ENCODE data around the gene REPIN1. TPM values are rescaled to one million over a fixed set of nuclear protein-coding genes. Genes with fewer than 3 reads are reported as not detected.

Gene REPIN1
- total and polyA plus RNA-seq, 4 donors: 17.1 to 118 (median 55.1) TPM

GRCh38 chr7:150365673-150366398 is 2.8 kb upstream of the REPIN1 start:
- H3K4me3 ChIP-seq (ENCODE audit: low read depth in 1 of 3, low read length in 3 of 3): no peak overlapping the region
- no peak for DNase-seq (ENCODE audit: low spot score)
- peaks cover 0 to 5% (median under 1%) of the 10 kb centered on the region in 4 donors for H3K36me3 ChIP-seq (ENCODE audit: control insufficient read depth in 4 of 4, insufficient read depth in 3 of 4, low read depth in 1 of 4, low read length in 3 of 4)
- H3K9ac ChIP-seq (ENCODE audit: low read depth in 1 of 2, low read length in 2 of 2): no peak overlapping the region
- TF ChIP-seq, protein P1, sequence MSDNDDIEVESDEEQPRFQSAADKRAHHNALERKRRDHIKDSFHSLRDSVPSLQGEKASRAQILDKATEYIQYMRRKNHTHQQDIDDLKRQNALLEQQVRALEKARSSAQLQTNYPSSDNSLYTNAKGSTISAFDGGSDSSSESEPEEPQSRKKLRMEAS (IDR thresholded peaks at IDR 0.05): no peak
- TF ChIP-seq RAD21 (IDR thresholded peaks at IDR 0.05): no peak
- H3K4me1 ChIP-seq (ENCODE audit: control insufficient read depth in 4 of 4, insufficient read depth in 4 of 4, low read length in 3 of 4): peaks cover 0 to 28% (median 22%) of the 10 kb centered on the region in 4 donors
- 89% methylated on average over 5 of the region's 5 CpGs for WGBS
- H3K9me3 ChIP-seq (ENCODE audit: control insufficient read depth in 4 of 4, low read length in 3 of 4): no peaks in the 10 kb centered on the region
- no peaks in the 10 kb centered on the region for H3K27me3 ChIP-seq (ENCODE audit: control insufficient read depth in 4 of 4, insufficient read depth in 4 of 4, low read length in 3 of 4)
- no peak overlapping the region for H3K27ac ChIP-seq (ENCODE audit: low read depth in 1 of 2, low read length in 2 of 2)

- Histone ChIP-seq H3K4me1 (ENCODE audit: control insufficient read depth in 4 of 4, insufficient read depth in 4 of 4, low read length in 3 of 4) (peaks cover 2 to 34% (median 26%) of the 10 kb centered on the region in 4 donors), H3K9me3 (ENCODE audit: control insufficient read depth in 4 of 4, low read length in 3 of 4) (no peaks in the 10 kb centered on the region), H3K27ac (ENCODE audit: low read depth in 1 of 2, low read length in 2 of 2) (peak overlapping the region; percentile 98 to 99), H3K4me3 (ENCODE audit: low read depth in 1 of 3, low read length in 3 of 3) (peak overlapping the region; percentile 76 to 97 (median 82)), H3K36me3 (ENCODE audit: control insufficient read depth in 4 of 4, insufficient read depth in 3 of 4, low read depth in 1 of 4, low read length in 3 of 4) (peaks cover 4 to 12% (median 10%) of the 10 kb centered on the region in 4 donors), H3K27me3 (ENCODE audit: control insufficient read depth in 4 of 4, insufficient read depth in 4 of 4, low read length in 3 of 4) (no peaks in the 10 kb centered on the region), H3K9ac (ENCODE audit: low read depth in 1 of 2, low read length in 2 of 2) (peak overlapping the region; percentile 75 to 90)
- TF ChIP-seq EGR1 (IDR thresholded peaks at IDR 0.05; ENCODE audit: low read depth in 2 of 2) (no peak), FOXA1 (IDR thresholded peaks at IDR 0.05) (no peak), SP1 (IDR thresholded peaks at IDR 0.05) (no peak), RXRA (IDR thresholded peaks at IDR 0.05) (peak in 1 of 2 donors; percentile 13), GABPA (IDR thresholded peaks at IDR 0.05 in 1 of 2, conservative IDR thresholded peaks at IDR 0.05 in 1 of 2) (no peak), FOXA2 (IDR thresholded peaks at IDR 0.05) (no peak), NR2F2 (IDR thresholded peaks at IDR 0.05) (no peak), HNF4G (IDR thresholded peaks at IDR 0.05) (no peak), YY1 (IDR thresholded peaks at IDR 0.05) (peak; percentile 51), TAF1 (conservative IDR thresholded peaks at IDR 0.05) (no peak), HNF4A (conservative IDR thresholded peaks at IDR 0.05) (no peak), JUND (IDR thresholded peaks at IDR 0.05) (peak; percentile 95 to 96), ZBTB33 (IDR thresholded peaks at IDR 0.05) (peak; percentile 18), RAD21 (IDR thresholded peaks at IDR 0.05) (peak; percentile 17 to 27)
- TF ChIP-seq, protein P1 (IDR thresholded peaks at IDR 0.05): peak; percentile 78
- TF ChIP-seq, protein P2, sequence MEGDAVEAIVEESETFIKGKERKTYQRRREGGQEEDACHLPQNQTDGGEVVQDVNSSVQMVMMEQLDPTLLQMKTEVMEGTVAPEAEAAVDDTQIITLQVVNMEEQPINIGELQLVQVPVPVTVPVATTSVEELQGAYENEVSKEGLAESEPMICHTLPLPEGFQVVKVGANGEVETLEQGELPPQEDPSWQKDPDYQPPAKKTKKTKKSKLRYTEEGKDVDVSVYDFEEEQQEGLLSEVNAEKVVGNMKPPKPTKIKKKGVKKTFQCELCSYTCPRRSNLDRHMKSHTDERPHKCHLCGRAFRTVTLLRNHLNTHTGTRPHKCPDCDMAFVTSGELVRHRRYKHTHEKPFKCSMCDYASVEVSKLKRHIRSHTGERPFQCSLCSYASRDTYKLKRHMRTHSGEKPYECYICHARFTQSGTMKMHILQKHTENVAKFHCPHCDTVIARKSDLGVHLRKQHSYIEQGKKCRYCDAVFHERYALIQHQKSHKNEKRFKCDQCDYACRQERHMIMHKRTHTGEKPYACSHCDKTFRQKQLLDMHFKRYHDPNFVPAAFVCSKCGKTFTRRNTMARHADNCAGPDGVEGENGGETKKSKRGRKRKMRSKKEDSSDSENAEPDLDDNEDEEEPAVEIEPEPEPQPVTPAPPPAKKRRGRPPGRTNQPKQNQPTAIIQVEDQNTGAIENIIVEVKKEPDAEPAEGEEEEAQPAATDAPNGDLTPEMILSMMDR (IDR thresholded peaks at IDR 0.05; ENCODE audit: low read depth, low read length, missing input control): no peak
- TF ChIP-seq, protein P3, sequence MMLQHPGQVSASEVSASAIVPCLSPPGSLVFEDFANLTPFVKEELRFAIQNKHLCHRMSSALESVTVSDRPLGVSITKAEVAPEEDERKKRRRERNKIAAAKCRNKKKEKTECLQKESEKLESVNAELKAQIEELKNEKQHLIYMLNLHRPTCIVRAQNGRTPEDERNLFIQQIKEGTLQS (IDR thresholded peaks at IDR 0.05): peak; percentile 80
- TF ChIP-seq, protein P4, sequence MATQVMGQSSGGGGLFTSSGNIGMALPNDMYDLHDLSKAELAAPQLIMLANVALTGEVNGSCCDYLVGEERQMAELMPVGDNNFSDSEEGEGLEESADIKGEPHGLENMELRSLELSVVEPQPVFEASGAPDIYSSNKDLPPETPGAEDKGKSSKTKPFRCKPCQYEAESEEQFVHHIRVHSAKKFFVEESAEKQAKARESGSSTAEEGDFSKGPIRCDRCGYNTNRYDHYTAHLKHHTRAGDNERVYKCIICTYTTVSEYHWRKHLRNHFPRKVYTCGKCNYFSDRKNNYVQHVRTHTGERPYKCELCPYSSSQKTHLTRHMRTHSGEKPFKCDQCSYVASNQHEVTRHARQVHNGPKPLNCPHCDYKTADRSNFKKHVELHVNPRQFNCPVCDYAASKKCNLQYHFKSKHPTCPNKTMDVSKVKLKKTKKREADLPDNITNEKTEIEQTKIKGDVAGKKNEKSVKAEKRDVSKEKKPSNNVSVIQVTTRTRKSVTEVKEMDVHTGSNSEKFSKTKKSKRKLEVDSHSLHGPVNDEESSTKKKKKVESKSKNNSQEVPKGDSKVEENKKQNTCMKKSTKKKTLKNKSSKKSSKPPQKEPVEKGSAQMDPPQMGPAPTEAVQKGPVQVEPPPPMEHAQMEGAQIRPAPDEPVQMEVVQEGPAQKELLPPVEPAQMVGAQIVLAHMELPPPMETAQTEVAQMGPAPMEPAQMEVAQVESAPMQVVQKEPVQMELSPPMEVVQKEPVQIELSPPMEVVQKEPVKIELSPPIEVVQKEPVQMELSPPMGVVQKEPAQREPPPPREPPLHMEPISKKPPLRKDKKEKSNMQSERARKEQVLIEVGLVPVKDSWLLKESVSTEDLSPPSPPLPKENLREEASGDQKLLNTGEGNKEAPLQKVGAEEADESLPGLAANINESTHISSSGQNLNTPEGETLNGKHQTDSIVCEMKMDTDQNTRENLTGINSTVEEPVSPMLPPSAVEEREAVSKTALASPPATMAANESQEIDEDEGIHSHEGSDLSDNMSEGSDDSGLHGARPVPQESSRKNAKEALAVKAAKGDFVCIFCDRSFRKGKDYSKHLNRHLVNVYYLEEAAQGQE (IDR thresholded peaks at IDR 0.05): no peak
- no peak for DNase-seq (ENCODE audit: low spot score)
- 41% methylated on average over 8 of the region's 8 CpGs for WGBS
Measured at GRCh38 chr7:150367677-150368095, 936 bp upstream of the REPIN1 start.
